Measurements from ENCODE around the gene MYRFL. TPM values are rescaled to one million over a fixed set of nuclear protein-coding genes. Genes with fewer than 3 reads are reported as not detected.
A peak's percentile ranks its signal among the peaks of the same experiment; 100 is the strongest.

The MYRFL gene
- total RNA-seq, 2 donors from 2014 or later: 0.15 to 0.55 TPM

DNA sequence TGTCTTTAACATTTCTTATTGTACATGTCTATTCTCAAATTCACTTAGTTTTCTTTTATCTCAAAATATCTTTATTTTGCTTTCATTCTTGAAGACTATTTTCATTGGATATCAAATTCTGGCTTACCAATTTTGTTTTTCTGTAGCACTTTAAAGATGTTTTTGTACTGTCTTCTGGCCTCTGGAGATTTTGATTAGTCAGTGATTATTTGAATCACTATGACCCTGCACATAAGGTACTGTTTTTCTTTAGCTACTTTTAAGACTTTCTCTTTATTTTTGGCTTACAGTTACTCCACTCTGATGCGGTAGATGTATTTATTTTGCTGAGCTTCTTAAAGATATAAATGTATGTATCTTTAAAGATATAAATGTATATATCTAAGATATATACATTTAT is 49.6 kb downstream of the MYRFL start:
- H3K4me1 Mint-ChIP-seq: peaks cover 5% of the 10 kb centered on the region
- DNase-seq: no peak
- Histone ChIP-seq H3K27me3 (ENCODE audit: control insufficient read depth, insufficient read depth, low read length, poor library complexity, severe bottlenecking) (no peaks in the 10 kb centered on the region), H3K27ac (ENCODE audit: low read depth, low read length) (no peak overlapping the region), H3K36me3 (ENCODE audit: control insufficient read depth, insufficient read depth, low read length) (no peaks in the 10 kb centered on the region), H3K4me3 (ENCODE audit: low read length) (no peak overlapping the region), H3K9me3 (ENCODE audit: control insufficient read depth, low read length) (no peaks in the 10 kb centered on the region), H3K9ac (ENCODE audit: extremely low read depth, low read length, poor library complexity, severe bottlenecking) (no peak overlapping the region), H3K4me1 (ENCODE audit: control insufficient read depth, insufficient read depth, low read length) (no peaks in the 10 kb centered on the region)
- no peaks in the 10 kb centered on the region for H3K9me3 Mint-ChIP-seq
- H3K27me3 Mint-ChIP-seq (ENCODE audit: insufficient read depth): peaks cover 4% of the 10 kb centered on the region
- H3K4me3 Mint-ChIP-seq: no peak overlapping the region
- TF ChIP-seq, protein P1, sequence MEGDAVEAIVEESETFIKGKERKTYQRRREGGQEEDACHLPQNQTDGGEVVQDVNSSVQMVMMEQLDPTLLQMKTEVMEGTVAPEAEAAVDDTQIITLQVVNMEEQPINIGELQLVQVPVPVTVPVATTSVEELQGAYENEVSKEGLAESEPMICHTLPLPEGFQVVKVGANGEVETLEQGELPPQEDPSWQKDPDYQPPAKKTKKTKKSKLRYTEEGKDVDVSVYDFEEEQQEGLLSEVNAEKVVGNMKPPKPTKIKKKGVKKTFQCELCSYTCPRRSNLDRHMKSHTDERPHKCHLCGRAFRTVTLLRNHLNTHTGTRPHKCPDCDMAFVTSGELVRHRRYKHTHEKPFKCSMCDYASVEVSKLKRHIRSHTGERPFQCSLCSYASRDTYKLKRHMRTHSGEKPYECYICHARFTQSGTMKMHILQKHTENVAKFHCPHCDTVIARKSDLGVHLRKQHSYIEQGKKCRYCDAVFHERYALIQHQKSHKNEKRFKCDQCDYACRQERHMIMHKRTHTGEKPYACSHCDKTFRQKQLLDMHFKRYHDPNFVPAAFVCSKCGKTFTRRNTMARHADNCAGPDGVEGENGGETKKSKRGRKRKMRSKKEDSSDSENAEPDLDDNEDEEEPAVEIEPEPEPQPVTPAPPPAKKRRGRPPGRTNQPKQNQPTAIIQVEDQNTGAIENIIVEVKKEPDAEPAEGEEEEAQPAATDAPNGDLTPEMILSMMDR (conservative IDR thresholded peaks at IDR 0.05): no peak
- no peak overlapping the region for H3K27ac Mint-ChIP-seq
- WGBS, 2 experiments (ENCODE audit: insufficient coverage in 1 of 2, insufficient read length in 1 of 2): no CpG with 5 or more reads among the region's 1 CpG
- H3K36me3 Mint-ChIP-seq (ENCODE audit: low read depth): no peaks in the 10 kb centered on the region

DNA sequence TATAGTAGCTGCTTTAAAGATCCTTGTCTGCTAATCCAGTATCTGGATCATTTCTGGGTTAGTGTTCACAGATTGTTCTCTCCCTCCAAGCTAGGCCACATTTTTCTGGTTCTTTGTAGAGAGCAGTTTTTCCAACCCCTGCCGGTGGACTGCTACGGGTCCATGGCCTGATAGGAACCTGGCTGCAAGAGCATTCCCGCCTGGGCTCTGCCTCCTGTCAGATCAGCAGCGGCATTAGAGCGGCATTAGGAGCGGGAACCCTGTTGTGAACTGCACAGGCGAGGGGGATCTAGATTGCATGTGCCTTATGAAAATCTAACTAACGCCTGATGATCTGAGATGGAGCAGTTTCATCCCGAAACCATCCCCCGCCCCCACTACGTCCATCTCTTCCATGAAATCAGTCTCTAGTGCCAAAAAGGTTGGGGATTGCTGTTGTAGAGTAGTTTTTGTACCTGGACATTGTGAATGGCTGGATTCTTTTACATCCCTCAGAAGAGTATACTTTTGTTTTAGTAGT is 50.4 kb downstream of the MYRFL start:
- Histone ChIP-seq H3K27ac (ENCODE audit: low read depth, low read length) (no peak overlapping the region), H3K4me1 (ENCODE audit: control insufficient read depth, insufficient read depth, low read length) (no peaks in the 10 kb centered on the region), H3K27me3 (ENCODE audit: control insufficient read depth, insufficient read depth, low read length, poor library complexity, severe bottlenecking) (no peaks in the 10 kb centered on the region), H3K4me3 (ENCODE audit: low read length) (no peak overlapping the region), H3K36me3 (ENCODE audit: control insufficient read depth, insufficient read depth, low read length) (no peaks in the 10 kb centered on the region), H3K9ac (ENCODE audit: extremely low read depth, low read length, poor library complexity, severe bottlenecking) (no peak overlapping the region), H3K9me3 (ENCODE audit: control insufficient read depth, low read length) (no peaks in the 10 kb centered on the region)
- H3K27ac Mint-ChIP-seq: no peak overlapping the region
- H3K4me3 Mint-ChIP-seq: no peak overlapping the region
- TF ChIP-seq, protein P1 (conservative IDR thresholded peaks at IDR 0.05): no peak
- no peaks in the 10 kb centered on the region for H3K36me3 Mint-ChIP-seq (ENCODE audit: low read depth)
- WGBS, 2 experiments (ENCODE audit: insufficient coverage in 1 of 2, insufficient read length in 1 of 2): 90 to 94% methylated on average over 3 to 11 of the region's 11 CpGs
- H3K4me1 Mint-ChIP-seq: peaks cover 12% of the 10 kb centered on the region
- H3K9me3 Mint-ChIP-seq: no peaks in the 10 kb centered on the region
- DNase-seq: no peak
- peaks cover 4% of the 10 kb centered on the region for H3K27me3 Mint-ChIP-seq (ENCODE audit: insufficient read depth)

DNA sequence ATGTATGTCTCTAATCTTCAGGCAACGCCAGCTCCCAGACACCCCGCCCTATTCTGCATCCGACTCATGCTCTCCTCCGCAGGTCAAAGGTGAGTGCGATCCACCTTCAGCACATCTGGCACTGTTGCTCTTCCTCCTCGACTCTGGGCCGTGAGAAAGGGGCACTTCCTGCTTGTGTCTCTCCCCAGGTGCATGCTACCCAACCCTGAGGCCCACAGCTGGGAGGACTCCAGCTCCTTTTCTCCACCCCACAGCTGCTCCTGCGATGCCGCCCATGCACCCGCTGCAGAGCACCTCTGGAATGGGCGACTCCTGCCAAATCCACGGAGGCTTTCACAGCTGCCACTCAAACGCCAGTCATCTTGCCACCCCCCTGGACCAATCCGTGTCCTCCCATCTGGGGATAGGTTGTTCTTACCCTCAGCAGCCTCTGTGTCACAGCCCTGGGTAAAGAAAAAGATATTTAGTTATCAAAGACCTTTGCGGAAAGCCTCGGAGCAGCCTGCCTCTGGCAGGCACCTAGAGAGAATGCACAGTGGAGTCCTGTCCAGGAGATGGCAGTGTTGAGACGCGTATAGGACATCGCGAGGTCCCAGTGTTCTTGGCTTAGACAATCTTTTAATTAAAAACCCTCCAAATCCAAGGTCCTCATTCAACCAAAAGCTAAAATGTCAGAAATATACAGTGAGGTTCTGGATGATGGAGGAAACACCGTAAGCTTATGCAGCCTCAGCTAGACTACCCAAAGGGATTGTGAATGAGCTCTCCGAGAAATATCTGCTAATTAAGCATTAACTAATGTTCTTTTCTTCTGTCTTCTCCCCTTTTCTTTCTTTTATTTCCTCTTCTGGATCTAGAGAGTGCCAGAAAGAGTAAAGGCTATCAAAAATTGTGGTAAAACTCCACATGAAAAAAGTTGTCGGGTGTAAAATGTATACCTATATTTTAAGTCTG is 54.3 kb downstream of the MYRFL start:
- Mint-ChIP-seq H3K36me3 (ENCODE audit: low read depth) (no peaks in the 10 kb centered on the region), H3K27ac (no peak overlapping the region), H3K27me3 (ENCODE audit: insufficient read depth) (peaks cover 4% of the 10 kb centered on the region), H3K4me3 (no peak overlapping the region), H3K9me3 (no peaks in the 10 kb centered on the region), H3K4me1 (peaks cover 12% of the 10 kb centered on the region)
- no peak overlapping the region for H3K4me3 ChIP-seq (ENCODE audit: low read length)
- H3K27me3 ChIP-seq (ENCODE audit: control insufficient read depth, insufficient read depth, low read length, poor library complexity, severe bottlenecking): no peaks in the 10 kb centered on the region
- no peaks in the 10 kb centered on the region for H3K36me3 ChIP-seq (ENCODE audit: control insufficient read depth, insufficient read depth, low read length)
- WGBS, 2 experiments (ENCODE audit: insufficient coverage in 1 of 2, insufficient read length in 1 of 2): 57 to 69% methylated on average over 12 to 22 of the region's 23 CpGs
- H3K9me3 ChIP-seq (ENCODE audit: control insufficient read depth, low read length): no peaks in the 10 kb centered on the region
- no peaks in the 10 kb centered on the region for H3K4me1 ChIP-seq (ENCODE audit: control insufficient read depth, insufficient read depth, low read length)
- DNase-seq: peak; percentile 94
- no peak overlapping the region for H3K9ac ChIP-seq (ENCODE audit: extremely low read depth, low read length, poor library complexity, severe bottlenecking)
- TF ChIP-seq, protein P1 (conservative IDR thresholded peaks at IDR 0.05): peak; percentile 97
- H3K27ac ChIP-seq (ENCODE audit: low read depth, low read length): no peak overlapping the region
